ENCODE results near the gene PWWP2A.
"Not testable (repeated sequence)": the region's sequence is repeated elsewhere in the genome, so short reads cannot be mapped to it uniquely, and the experiment has no call there.

PWWP2A gene

DNA sequence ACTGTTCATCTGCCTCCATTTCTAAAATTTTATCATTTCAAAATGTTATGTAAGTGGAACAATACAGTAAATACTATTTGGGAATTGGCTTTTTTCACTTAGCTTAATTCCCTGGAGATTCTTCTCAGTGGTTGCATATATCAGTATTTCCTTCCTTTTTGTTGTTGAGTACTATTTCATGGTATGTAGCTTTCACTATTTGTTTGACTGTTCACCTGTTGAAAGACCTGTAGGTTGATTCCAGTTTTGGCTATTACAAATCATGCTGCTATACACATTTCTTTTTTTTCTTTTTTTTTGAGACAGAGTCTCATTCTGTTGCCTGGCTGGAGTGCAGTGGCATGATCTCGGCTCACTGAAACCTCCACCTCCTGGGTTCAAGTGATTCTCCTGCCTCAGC, 33.0 kb upstream of the PWWP2A start:
- Histone ChIP-seq H3K36me3 (replicated peaks; ENCODE audit: low read depth, low read length) (no peaks in the 10 kb centered on the region), H3K4me2 (ENCODE audit: low read length) (peak overlapping the region; percentile 45)

GRCh38 chr5:160151017-160151416, 31.8 kb upstream of the PWWP2A start:
- no peak overlapping the region for H3K9ac ChIP-seq (ENCODE audit: low read length)
- H4K20me1 ChIP-seq (ENCODE audit: insufficient read depth, low read length): no peaks in the 10 kb centered on the region
- no peak for TF ChIP-seq EZH2phosphoT487 (IDR thresholded peaks at IDR 0.05; ENCODE audit: low read depth)
- no peak for TF ChIP-seq CTCF (IDR thresholded peaks at IDR 0.05; ENCODE audit: low read depth, low read length)
- no peaks in the 10 kb centered on the region for H3K9me3 ChIP-seq (ENCODE audit: insufficient read depth, low read length)
- no peak overlapping the region for H3K27ac ChIP-seq (ENCODE audit: low read length)
- no peak overlapping the region for H3K4me2 ChIP-seq (ENCODE audit: low read length)
- H3K27me3 ChIP-seq (ENCODE audit: low read depth, low read length): no peaks in the 10 kb centered on the region
- H3K79me2 ChIP-seq (ENCODE audit: low read length): no peaks in the 10 kb centered on the region
- H3K4me3 ChIP-seq (ENCODE audit: low read length): no peak overlapping the region
- H3K4me1 ChIP-seq (ENCODE audit: low read length): peaks cover 23% of the 10 kb centered on the region
- no peaks in the 10 kb centered on the region for H3K36me3 ChIP-seq (replicated peaks; ENCODE audit: low read depth, low read length)
- no peak overlapping the region for H2AFZ ChIP-seq (ENCODE audit: low read depth, low read length)

More for the DNA sequence above, 33.0 kb upstream of the PWWP2A start:
- H3K27me3 ChIP-seq (ENCODE audit: low read depth, low read length): no peaks in the 10 kb centered on the region
- H3K27ac ChIP-seq (ENCODE audit: low read length): no peak overlapping the region
- no peaks in the 10 kb centered on the region for H4K20me1 ChIP-seq (ENCODE audit: insufficient read depth, low read length)
- H3K9me3 ChIP-seq (ENCODE audit: insufficient read depth, low read length): no peaks in the 10 kb centered on the region
- H2AFZ ChIP-seq (ENCODE audit: low read depth, low read length): no peak overlapping the region
- no peak overlapping the region for H3K9ac ChIP-seq (ENCODE audit: low read length)
- H3K79me2 ChIP-seq (ENCODE audit: low read length): no peaks in the 10 kb centered on the region
- peaks cover 14% of the 10 kb centered on the region for H3K4me1 ChIP-seq (ENCODE audit: low read length)
- H3K4me3 ChIP-seq (ENCODE audit: low read length): no peak overlapping the region
- TF ChIP-seq EZH2phosphoT487 (IDR thresholded peaks at IDR 0.05; ENCODE audit: low read depth) (no peak), CTCF (IDR thresholded peaks at IDR 0.05; ENCODE audit: low read depth, low read length) (no peak)

DNA sequence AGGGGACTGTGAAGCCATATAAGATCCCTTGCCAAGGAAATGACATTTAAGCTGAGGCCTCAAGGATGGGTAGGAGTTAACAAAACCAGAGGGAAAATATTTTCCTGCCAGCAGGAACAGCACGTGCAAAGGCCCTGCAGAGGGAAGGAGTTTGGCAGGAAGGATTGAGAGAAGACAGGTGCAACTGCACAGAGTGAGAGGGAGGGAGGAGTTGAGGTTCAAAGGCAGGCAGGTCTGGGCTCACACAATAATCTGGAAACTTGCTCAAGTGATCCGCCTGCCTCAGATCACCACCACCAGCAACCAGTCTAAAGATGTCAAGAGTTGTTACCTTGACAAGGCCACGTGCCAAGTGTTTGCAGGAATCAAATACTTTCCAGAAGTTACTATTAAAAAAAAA, 31.1 kb upstream of the PWWP2A start:
- Histone ChIP-seq H3K79me2 (ENCODE audit: low read length) (no peaks in the 10 kb centered on the region), H3K4me3 (ENCODE audit: low read length) (no peak overlapping the region), H3K4me2 (ENCODE audit: low read length) (no peak overlapping the region), H3K4me1 (ENCODE audit: low read length) (peaks cover 28% of the 10 kb centered on the region), H4K20me1 (ENCODE audit: insufficient read depth, low read length) (no peaks in the 10 kb centered on the region), H2AFZ (ENCODE audit: low read depth, low read length) (no peak overlapping the region), H3K9ac (ENCODE audit: low read length) (no peak overlapping the region), H3K27ac (ENCODE audit: low read length) (no peak overlapping the region), H3K9me3 (ENCODE audit: insufficient read depth, low read length) (no peaks in the 10 kb centered on the region), H3K27me3 (ENCODE audit: low read depth, low read length) (no peaks in the 10 kb centered on the region), H3K36me3 (replicated peaks; ENCODE audit: low read depth, low read length) (no peaks in the 10 kb centered on the region)
- no peak for TF ChIP-seq EZH2phosphoT487 (IDR thresholded peaks at IDR 0.05; ENCODE audit: low read depth)
- no peak for TF ChIP-seq CTCF (IDR thresholded peaks at IDR 0.05; ENCODE audit: low read depth, low read length)

DNA sequence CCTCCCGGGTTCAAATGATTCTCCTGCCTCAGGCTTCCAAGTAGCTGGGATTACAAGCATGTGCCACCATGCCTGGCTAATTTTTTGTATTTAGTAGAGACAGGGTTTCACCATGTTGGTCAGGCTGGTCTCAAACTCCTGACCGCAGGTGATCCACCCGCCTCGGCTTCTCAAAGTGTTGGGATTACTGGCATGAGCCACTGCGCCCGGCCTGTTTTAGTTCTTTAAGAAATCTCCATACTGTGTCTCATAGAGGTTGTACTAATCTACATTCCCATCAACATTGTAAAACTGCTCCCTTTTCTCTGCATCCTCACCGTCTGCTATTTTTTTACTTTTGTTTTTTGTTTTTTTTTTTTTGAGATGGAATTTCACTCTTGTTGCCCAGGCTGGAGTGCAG, 25.2 kb upstream of the PWWP2A start:
- peaks cover 15% of the 10 kb centered on the region for H3K4me1 ChIP-seq (ENCODE audit: low read length)
- not testable (repeated sequence) for H3K36me3 ChIP-seq (replicated peaks; ENCODE audit: low read depth, low read length); H3K27ac ChIP-seq (ENCODE audit: low read length); H2AFZ ChIP-seq (ENCODE audit: low read depth, low read length); H3K27me3 ChIP-seq (ENCODE audit: low read depth, low read length); H3K9me3 ChIP-seq (ENCODE audit: insufficient read depth, low read length); H3K4me3 ChIP-seq (ENCODE audit: low read length); H4K20me1 ChIP-seq (ENCODE audit: insufficient read depth, low read length); H3K4me2 ChIP-seq (ENCODE audit: low read length); H3K79me2 ChIP-seq (ENCODE audit: low read length); H3K9ac ChIP-seq (ENCODE audit: low read length)

- Histone ChIP-seq H3K4me3 (ENCODE audit: low read length) (no peak overlapping the region), H3K79me2 (ENCODE audit: low read length) (no peaks in the 10 kb centered on the region), H3K9ac (ENCODE audit: low read length) (no peak overlapping the region), H3K27ac (ENCODE audit: low read length) (no peak overlapping the region), H3K4me1 (ENCODE audit: low read length) (no peaks in the 10 kb centered on the region), H3K9me3 (ENCODE audit: insufficient read depth, low read length) (no peaks in the 10 kb centered on the region), H4K20me1 (ENCODE audit: insufficient read depth, low read length) (no peaks in the 10 kb centered on the region), H2AFZ (ENCODE audit: low read depth, low read length) (no peak overlapping the region), H3K27me3 (ENCODE audit: low read depth, low read length) (no peaks in the 10 kb centered on the region), H3K36me3 (replicated peaks; ENCODE audit: low read depth, low read length) (no peaks in the 10 kb centered on the region), H3K4me2 (ENCODE audit: low read length) (no peak overlapping the region)
- TF ChIP-seq CTCF (IDR thresholded peaks at IDR 0.05; ENCODE audit: low read depth, low read length): no peak
- TF ChIP-seq EZH2phosphoT487 (IDR thresholded peaks at IDR 0.05; ENCODE audit: low read depth): no peak
Measured at GRCh38 chr5:160134332-160134731, 15.1 kb upstream of the PWWP2A start.
